ENCODE measurements around the gene ZNF24. TPM values are rescaled to one million over a fixed set of nuclear protein-coding genes. Genes with fewer than 3 reads are reported as not detected.
A peak's percentile ranks its signal among the peaks of the same experiment; 100 is the strongest.

The ZNF24 gene
- total and polyA plus RNA-seq, 12 donors = 10.3 to 55.1 (median 47.6) TPM

DNA sequence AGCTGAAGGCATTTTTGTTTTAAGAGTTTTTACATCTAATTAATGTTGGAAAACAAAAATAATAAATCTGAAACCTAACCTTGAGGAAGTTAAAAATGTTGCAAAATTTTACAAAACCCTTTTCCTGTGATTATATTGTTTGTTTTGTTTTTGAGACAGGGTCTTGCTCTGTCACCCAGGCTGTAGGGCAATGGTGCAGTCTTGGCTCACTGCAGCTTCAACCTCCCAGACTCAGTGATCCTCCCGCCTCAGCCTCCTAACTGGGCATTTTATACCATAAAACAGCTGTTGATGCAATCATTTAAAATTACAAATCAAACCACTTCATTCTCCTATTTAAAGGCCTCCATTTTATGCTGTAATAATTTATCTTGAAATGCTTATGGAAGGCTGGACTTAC is 1.7 kb upstream of the ZNF24 start:
- WGBS, 2 donors = 90 to 93% methylated on average over 1 of the region's 1 CpG
- intact Hi-C loops (cut with DNase I) = loop anchor here in 6 of 10 donors (2.0 to 10.0 kb wide), 6 partner anchors 51 to 341 kb away; partner anchors contain the start of genes ZNF397 (in 2 of the 6) and ZSCAN30 (in 2 of the 6)
- Histone ChIP-seq H3K27ac (peak overlapping the region in 4 of 10 donors; percentile 16 to 100 (median 66)), H3K36me3 (peaks cover 0 to 18% (median 0%) of the 10 kb centered on the region in 9 donors), H3K4me1 (peaks cover 0 to 39% (median 36%) of the 10 kb centered on the region in 9 donors), H3K4me3 (no peak overlapping the region), H3K9me3 (no peaks in the 10 kb centered on the region), H3K27me3 (no peaks in the 10 kb centered on the region)
- TF ChIP-seq, protein P1, sequence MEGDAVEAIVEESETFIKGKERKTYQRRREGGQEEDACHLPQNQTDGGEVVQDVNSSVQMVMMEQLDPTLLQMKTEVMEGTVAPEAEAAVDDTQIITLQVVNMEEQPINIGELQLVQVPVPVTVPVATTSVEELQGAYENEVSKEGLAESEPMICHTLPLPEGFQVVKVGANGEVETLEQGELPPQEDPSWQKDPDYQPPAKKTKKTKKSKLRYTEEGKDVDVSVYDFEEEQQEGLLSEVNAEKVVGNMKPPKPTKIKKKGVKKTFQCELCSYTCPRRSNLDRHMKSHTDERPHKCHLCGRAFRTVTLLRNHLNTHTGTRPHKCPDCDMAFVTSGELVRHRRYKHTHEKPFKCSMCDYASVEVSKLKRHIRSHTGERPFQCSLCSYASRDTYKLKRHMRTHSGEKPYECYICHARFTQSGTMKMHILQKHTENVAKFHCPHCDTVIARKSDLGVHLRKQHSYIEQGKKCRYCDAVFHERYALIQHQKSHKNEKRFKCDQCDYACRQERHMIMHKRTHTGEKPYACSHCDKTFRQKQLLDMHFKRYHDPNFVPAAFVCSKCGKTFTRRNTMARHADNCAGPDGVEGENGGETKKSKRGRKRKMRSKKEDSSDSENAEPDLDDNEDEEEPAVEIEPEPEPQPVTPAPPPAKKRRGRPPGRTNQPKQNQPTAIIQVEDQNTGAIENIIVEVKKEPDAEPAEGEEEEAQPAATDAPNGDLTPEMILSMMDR (IDR thresholded peaks at IDR 0.05) = no peak
- no peak for DNase-seq
- ATAC-seq = no peak

DNA sequence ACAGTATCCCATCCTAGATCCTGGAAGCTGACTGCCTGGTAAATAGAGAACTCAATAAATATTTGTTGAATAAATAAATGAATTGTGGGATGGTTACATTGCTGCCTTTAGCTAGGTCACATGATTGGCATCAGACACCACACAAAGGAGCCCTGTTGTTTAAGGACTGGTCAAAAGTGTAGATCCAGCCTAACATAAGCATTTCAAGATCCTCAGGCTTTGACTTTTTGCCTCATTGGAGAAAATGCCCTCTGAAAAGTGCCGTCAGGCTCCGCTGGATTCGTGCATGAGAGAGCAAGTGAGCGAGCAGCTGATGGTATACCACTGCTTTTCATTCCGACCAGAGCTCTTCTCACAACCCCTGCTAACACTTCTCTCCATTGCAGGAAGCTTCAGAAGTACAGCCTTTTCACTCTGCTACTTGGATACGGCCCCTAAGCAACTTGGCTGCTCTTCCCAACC is 1.3 kb upstream of the ZNF24 start:
- Histone ChIP-seq H3K36me3 (peaks cover 0 to 23% (median under 1%) of the 10 kb centered on the region in 9 donors), H3K4me1 (peaks cover 0 to 44% (median 40%) of the 10 kb centered on the region in 9 donors), H3K27me3 (no peaks in the 10 kb centered on the region), H3K9me3 (no peaks in the 10 kb centered on the region), H3K4me3 (peak overlapping the region in 2 of 10 donors; percentile 2 to 7), H3K27ac (peak overlapping the region in 7 of 10 donors; percentile 16 to 100 (median 99))
- 36 to 45% methylated on average over 6 of the region's 6 CpGs for WGBS, 2 donors
- ATAC-seq = no peak
- DNase-seq = no peak
- intact Hi-C loops (cut with DNase I) = loop anchor here in 6 of 10 donors (2.0 to 10.0 kb wide), 6 partner anchors 51 to 341 kb away; partner anchors contain the start of genes ZNF397 (in 2 of the 6) and ZSCAN30 (in 2 of the 6)
- TF ChIP-seq, protein P1 (IDR thresholded peaks at IDR 0.05) = no peak

DNA sequence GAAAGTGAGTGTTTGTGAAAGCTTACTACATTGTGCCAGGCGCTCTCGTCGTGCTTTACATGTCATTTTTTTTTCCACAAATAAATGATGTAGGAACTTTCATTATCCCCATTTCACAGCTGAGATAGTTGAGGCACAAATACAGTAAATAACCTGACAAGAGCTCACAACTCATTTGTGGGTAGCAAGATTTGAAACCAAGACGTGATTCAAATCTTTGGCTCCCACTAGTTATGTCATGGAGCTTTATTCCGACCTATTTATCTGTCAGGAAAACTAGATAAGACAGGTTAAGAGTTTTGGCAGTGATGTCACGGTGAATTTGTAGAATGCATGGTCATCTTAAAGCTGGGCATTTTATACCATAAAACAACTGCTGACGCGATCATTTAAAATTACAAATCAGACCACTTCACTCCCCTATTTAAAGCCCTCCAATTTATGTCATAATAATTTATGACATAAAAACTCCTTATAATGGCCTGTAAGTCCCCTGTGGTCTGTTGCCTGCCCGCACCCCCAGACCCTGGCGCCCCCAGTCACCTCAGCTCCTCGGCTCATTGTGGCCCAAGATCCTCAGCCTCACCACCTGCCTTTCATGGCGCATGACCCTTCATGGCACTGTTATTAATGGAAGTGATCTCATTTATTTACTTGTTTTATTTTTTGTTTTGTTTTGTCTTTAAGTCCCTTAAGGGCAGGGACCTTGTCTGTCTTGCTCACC is 678 bp upstream of the ZNF24 start:
- TF ChIP-seq, protein P1 (IDR thresholded peaks at IDR 0.05) = no peak
- ATAC-seq (no peak), DNase-seq (no peak)
- Histone ChIP-seq H3K4me1 (peaks cover 0 to 48% (median 46%) of the 10 kb centered on the region in 9 donors), H3K27ac (peak overlapping the region in 9 of 10 donors; percentile 98 to 100 (median 99)), H3K4me3 (peak overlapping the region; percentile 82 to 99 (median 90)), H3K27me3 (no peaks in the 10 kb centered on the region), H3K9me3 (no peaks in the 10 kb centered on the region), H3K36me3 (peaks cover 0 to 29% (median 7%) of the 10 kb centered on the region in 9 donors)
- WGBS, 2 donors = 51 to 55% methylated on average over 12 of the region's 12 CpGs
- intact Hi-C loops (cut with DNase I) = loop anchor here in 8 of 10 donors (1.0 to 10.0 kb wide), 9 partner anchors 50 to 340 kb away; partner anchors contain the start of genes ZSCAN30 (in 7 of the 8) and ZNF397 (in 2 of the 8)

DNA sequence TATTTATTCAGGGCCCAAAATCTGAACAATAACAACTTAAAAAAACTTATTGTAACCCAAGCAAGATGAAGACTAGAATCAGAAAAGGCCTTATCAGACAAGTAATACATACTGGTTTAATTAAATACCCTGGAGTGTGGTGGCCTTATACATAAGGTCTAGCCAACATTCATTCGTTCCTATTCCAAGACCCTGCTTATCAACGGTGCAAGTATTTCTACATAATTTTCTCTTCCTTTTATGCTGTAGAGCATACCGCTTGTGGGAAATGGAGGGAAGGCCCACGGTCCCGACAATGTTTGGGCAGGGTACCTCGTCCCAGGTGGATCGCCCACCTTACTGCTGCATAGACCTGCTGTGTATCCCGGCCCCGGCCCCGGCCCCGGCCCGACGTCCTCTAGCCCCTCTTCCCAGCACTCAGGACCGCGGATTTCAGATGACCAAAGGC is 708 bp downstream of the ZNF24 start:
- DNase-seq (no peak), ATAC-seq (no peak)
- intact Hi-C loops (cut with DNase I) = loop anchor here in 8 of 10 donors (5.0 to 10.0 kb wide), 4 partner anchors 49 to 339 kb away; partner anchors contain the start of gene ZSCAN30 (in 6 of the 8)
- TF ChIP-seq, protein P1 (IDR thresholded peaks at IDR 0.05) = no peak
- Histone ChIP-seq H3K4me1 (peaks cover 0 to 60% (median 49%) of the 10 kb centered on the region in 9 donors), H3K36me3 (peaks cover 0 to 43% (median 20%) of the 10 kb centered on the region in 9 donors), H3K27me3 (no peaks in the 10 kb centered on the region), H3K9me3 (no peaks in the 10 kb centered on the region), H3K27ac (peak overlapping the region in 9 of 10 donors; percentile 98 to 100 (median 99)), H3K4me3 (peak overlapping the region; percentile 82 to 99 (median 90))
- 1% methylated on average over 15 of the region's 15 CpGs for WGBS, 2 donors

Data from heart right ventricle (tissue), 16 donors.